ENCODE data around the gene NAA60.
A peak's percentile ranks its signal among the peaks of the same experiment; 100 is the strongest.

Gene NAA60

DNA sequence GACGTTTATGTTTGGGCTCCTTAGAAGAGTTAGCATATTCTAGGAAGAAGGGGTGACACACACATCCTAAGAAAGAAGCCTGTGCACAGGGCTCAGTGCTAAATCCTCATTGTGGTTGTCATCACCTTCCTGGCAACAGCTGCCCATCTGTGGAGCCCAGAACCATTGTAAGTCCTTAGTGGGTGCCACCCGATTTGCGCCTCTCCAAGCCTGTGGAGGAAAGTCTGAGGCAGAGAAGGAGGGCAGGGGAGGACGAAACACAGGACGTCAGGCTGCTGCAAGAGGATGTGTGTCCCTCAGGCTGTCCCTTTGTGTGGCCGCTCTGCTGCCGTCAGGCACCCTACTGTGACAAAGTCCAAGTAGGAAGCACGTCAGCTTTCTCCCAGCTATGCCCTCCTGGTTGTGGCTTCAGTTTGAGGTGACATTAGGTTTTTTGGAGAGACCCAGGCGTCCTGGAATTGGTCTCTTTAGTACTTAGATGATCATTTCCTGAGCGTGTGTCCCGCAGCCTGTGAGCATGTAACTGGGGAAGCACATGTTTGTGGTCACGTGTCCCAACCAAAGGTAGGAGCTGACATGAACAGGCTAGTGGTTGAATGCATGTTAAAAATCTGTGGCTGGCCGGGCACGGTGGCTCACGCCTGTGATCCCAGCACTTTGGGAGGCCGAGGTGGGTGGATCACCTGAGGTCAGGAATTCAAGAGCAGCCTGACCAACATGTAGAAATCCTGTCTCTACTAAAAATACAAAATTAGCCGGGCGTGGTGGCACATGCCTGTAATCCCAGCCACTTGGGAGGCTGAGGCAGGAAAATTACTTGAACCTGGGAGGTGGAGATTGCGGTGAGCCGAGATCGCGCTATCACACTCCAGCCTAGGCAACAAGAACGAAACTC is 68.1 kb downstream of the NAA60 start:
- DNase-seq: no peak

DNA sequence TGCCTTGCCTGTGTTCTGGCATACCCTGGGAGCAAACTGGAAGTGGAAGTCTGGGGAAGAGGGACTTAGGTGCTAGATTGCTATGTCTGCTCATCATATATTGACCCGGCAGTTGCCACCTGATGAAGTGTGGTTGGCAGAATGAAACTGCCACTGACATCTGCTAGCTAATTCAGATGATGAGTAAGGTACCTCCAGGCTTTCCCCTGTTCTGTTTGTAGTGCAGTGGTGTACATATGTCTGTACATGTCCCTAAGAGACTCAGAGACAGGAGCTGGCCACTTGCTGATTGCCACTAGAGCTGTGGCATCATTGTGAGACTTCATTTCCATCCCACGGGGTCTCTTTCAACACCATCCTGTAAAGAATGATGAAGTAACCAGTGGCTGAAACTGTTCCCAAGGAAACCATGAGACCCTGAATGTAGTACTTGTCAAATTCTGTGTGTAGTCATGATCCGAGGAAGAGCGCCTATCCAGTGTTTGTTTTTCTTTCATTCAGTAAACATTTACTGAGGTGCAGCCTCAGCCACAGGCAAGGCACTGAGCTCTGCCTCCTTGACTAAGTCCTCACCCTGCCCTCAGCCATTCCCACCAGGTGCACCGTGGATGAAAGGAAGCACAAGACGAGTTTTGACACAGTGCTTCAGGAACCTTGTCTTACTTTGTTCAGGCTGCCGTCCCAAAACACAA is 70.6 kb downstream of the NAA60 start:
- no peak for DNase-seq

DNA sequence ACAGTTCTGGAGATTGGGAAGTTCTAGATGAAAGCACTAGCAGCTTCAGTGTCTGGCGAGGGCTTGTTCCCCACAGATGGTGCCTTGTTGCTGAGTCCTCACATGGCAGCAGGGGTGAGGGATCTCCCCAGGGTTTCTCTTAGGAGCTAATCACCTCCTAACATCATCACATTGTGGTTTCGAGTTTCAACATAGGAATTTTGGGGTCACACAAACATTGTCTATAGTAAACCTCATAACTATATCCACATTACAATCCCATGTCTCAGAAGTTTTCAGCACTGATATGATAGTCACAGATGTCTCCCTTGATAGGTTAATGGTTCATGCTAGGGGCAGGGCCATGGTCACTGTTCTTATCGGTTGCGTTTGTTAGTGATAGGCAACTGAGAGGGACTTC is 71.1 kb downstream of the NAA60 start:
- no peak for DNase-seq

DNA sequence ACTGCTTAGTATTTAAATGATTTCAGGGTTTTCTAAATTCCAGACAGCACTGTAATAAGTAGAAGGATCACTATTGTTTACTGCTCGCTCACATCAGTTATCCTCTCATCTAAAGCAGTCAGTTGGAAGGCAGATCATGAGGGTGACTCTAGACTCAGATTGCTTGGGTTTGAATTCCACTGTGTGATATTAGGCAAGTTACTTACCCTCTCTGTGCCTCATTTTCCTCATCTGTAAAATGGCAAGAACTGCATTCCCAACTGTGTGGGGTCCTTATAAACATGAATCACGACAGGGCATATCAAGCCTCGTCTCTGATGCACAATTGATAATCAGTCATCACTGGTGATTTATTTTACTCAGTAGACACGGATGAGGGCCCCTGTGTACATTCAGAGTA is 72.4 kb downstream of the NAA60 start:
- no peak for DNase-seq

DNA sequence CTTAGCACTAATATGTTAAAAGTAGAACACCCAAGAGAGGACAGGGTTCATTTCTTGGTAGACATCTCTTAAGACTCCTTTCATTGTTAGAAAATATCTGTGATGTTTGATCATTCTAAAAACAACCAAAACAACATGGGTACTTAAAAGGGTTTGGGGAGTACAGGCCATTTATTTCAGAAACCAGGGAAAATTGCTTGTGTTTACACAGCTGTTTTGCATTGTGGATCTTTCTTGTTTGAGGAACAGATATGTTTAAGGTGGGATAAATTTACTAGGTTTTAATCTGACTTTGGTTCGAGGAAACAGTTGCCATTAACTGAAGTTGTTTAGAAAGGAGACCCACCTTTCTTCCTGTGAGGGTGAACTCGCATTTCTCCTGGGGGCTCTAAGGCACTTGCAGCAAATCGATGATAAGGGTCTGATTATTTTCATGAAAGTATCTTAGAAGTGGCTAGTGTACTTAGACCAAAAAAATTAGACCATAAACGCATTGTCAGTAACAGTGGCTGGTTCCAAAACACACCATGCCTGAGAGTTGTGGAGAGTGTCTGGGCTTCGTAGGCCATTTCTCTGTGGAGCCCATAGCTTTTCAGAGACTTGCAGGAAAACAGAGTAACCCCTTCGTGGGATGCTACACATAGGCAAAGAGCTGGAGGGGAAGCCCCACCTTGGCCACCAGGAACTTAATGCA is 75.0 kb downstream of the NAA60 start:
- no peak for DNase-seq

GRCh38 chr16:3518986-3519348 is 75.5 kb downstream of the NAA60 start:
- no peak for DNase-seq

- no peak for DNase-seq
Observed at GRCh38 chr16:3519581-3519980, 76.1 kb downstream of the NAA60 start.

GRCh38 chr16:3520413-3520812 is 76.9 kb downstream of the NAA60 start:
- DNase-seq: no peak

DNA sequence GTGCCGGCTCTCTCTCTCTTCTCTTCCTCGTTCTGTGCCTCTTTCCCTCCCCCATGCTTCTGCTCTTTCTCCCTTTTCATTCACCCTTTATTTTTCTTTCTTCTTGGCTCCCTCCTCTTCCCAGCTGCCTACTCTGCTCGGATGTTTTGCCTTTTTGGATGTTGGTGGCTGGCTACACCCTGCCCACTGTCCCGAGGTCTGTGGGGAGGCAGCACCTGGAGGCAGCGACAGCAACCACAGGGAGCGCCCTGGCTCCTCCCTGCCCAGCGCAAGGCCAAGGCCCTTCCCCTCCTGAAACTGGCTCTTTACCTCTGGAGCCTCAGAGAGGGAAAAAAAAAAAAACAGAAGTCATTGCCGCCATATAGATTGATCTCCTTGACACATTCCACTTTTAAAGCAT is 77.4 kb downstream of the NAA60 start:
- no peak for DNase-seq

GRCh38 chr16:3523281-3523680 is 79.8 kb downstream of the NAA60 start:
- no peak for DNase-seq

DNA sequence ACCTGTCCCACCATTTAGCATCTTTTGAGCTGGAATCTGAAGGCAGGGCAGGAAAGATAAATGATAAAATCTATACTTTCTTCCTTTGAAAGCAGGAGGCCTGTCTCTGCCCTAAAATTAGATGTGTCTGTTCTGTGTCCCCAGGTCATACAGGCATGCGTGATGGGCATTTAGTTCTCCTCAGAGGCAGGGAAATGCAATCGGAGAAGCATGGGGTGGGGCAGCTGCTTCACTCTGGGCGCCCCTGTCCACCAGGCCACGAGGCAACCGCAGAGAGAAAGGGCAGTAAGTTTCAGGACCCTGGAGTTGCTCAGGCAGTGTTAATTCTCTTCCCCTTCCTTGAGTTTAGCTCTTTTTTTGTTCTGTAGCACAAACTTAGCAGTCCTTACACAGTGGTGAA is 82.5 kb downstream of the NAA60 start:
- no peak for DNase-seq

GRCh38 chr16:3527216-3527829 is 83.8 kb downstream of the NAA60 start:
- DNase-seq: peak; percentile 64 to 70

DNA sequence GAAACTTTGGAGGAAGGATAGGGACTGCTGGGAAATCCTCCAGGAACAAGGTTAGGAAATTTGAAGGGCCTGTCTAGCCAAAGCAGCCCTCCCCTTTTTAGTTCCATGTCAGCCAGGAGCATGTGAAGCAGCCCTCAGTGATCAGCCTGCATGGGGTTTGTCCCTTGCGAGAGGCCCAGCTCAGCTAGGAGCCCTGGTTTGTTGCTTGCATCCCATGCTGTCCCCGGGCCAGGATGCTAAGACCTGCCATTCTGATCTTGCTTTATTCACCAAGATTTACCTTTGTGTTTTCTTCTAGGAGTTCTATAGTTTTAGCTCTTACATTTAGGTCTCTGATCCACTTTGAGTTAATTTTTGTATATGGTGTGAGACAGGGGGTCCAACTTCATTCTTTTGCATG is 84.9 kb downstream of the NAA60 start:
- no peak for DNase-seq

DNA sequence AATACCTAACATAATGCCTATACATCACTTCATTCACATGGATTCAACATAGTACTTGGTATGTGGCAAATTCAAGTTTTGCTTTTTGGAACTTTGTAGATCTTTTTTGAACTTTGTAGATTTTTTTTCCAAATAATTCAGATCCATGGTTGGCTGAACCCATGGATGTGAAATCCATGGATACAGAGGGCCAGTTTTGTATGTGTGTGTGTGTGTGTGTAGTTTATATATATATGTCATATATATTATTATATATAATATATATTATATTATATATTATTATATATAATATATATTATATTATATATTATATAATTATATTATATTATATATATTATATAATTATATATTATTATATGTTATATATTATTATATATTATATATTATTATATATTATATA is 85.7 kb downstream of the NAA60 start:
- no peak for DNase-seq

DNA sequence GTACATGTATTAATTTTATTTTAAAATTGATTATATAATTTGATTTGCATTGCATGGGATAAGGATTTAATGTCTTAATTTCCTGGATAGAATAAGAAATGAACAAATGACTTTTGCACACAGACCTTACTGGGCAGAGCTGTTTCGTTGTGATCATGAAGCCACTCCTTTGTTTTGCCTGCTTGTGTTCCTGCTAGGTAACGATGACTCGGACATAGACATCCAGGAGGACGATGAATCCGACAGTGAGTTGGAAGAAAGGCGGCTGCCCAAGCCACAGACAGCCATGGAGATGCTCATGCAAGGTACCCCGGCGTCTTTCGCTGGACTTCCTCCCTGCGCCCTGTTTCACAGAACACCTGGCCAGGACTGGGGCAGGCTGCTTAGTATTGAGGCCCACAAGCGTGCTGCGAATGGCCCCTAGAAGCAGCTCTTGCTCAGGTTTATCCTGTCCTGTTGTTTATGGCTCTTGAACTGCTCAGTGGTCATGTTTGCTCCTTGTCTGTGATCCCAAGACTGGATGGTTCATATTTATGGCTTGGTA is 87.0 kb downstream of the NAA60 start:
- no peak for DNase-seq

- DNase-seq: no peak
Observed at GRCh38 chr16:3532741-3533140, 89.3 kb downstream of the NAA60 start.

- DNase-seq: no peak
Observed at GRCh38 chr16:3534126-3534525, 90.6 kb downstream of the NAA60 start.

- DNase-seq: no peak
Observed at GRCh38 chr16:3536271-3536731, 92.8 kb downstream of the NAA60 start.
